OCI-M2 (cell line): ENCODE results near the gene PUS7.
"Not testable (repeated sequence)": the region's sequence is repeated elsewhere in the genome, so short reads cannot be mapped to it uniquely, and the experiment has no call there.

Experiments
- DNase-seq: peaks from one replicate; lab custom pipeline; 2025; ENCODE audit not compliant: unreplicated experiment; lab: John Stamatoyannopoulos, UW

Gene PUS7

DNA sequence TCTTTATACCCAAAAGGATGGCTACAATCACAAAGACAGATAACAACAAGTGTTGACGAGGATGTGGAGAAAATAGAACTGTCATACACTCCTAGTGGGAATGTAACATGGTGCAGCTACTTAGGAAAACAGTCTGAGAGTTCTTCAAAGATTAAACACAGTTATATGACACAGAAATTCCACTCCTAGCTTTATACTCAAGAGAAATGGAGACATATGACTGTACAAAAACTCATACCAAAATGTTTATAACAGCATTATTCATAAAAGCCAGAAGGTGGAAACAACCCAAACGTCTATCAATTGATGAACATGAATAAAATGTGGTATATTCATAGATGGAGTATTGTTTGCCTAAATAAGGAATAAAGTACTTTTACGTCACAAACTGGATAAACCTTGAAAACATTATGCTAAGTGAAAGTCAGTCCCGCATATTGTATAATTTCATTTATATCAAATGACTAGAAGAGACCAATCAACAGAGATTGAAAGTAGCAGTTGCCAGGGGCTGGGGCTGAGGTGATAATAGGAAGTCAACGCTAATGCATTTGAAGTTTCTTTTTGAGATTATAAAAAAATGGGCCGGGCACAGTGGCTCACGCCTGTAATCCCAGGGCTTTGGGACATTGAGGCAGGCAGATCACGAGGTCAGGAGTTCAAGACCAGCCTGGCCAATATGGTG, 71.8 kb downstream of the PUS7 start:
- DNase-seq = no peak

DNA sequence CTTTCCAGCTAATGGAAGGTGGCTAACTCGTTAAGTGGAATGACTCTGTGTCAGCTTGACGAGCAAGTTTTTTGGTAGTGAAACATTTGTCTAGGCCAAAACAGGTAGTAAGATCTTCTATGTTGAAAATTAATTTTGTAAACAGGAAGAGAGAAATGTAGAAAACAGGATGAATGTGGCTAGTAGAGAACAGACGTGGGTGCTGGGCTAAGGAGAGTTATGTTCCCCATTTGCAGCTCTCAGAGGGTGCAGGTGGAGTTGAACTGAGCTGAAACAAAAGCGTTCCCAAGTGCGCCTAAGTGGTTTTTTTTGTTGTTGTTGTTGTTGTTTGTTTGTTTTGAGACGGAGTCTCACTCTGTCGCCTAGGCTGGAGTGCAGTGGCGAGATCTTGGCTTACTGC, 73.9 kb downstream of the PUS7 start:
- DNase-seq = no peak

DNA sequence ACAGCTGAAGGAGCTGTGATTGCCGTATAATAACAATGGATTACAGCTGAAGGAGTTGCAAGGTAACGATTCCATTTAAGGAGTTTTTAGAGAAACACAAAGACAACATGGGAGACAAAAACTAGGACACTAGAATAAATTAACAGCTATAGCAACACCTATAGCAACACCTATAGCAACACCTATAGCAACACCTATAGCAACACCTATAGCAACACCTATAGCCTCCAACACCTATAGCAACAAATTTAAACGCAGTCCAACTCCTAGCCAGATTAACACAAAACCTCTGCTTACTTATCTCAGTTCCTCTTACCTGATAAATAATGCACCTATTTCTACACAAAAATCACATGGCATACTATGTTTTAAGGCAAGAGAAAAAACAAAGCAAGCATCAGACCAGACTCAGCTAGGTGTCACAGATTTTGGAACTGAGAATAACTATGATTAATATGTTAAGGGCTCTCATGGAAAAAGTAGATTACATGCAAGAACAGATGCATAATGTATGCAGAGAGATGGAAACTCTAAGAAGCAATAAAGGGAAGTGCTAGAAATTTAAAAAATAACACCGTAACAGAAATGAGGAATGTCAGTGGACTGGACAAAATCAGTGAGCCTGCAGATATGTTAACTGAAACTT, 77.6 kb downstream of the PUS7 start:
- no peak for DNase-seq

DNA sequence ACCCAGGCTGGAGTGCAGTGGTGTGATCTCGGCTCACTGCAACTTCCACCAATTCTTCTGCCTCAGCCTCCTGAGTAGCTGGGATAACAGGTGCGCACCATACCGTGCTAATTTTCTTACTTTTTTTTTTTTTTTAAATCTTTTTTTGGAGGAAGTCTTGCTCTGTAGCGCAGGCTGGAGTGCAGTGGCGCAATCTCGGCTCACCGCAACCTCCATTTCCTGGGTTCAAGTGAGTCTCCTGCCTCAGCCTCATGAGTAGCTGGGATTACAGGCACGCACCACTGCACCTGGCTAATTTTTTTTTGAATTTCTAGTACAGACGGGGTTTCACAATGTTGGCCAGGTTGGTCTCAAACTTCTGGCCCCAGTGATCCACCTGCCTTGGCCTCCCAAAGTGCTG, 79.9 kb downstream of the PUS7 start:
- DNase-seq = not testable (repeated sequence)

DNA sequence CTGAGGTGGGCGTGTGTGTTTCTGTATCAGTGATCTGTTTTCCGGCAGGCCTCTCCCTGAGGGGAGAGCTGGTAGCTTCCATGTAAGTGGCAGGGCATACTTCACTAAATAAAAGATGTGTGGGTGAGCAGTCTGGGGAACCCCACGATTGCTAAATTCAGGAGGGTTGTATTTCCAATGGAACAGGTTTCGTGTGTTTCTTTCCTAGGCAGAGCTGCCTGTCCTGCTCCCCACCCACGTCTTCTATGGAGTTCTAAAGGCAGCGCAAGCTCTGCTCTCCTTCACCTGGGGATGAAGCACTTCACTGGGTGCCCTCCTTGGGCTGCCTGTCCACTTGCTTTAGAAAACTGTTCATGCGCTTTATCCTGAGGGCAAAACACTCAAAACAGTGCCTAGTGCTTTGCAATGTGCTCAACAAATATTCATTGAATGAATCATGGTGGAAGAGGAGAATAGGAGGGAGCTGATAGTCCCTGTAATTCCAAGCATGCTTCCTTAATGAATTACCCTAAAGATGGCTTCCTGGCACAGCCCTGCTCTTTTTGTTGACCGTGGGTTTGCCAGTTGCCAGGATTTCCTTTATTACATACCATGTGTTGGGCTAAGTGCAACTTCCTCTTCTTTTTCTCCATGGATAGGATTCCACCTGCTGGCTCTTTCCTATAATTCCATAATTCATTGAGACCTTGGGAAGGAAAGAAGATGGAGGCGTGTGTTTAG, 82.7 kb downstream of the PUS7 start:
- DNase-seq = no peak

DNA sequence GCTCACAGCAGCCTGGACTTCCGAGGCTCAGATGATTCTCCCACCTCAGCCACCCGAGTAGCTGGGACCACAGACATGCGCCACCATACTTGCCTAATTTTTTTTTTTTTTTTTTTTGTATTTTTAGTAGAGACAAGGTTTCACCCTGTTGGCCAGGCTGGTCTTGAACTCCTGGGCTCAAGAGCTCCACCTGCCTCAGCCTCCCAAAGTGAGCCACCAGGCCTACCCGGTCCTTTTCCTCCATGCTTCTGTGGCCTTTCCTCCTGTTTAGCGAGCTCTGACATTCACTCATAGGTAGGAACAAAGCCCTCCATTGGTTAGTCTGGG, 83.3 kb downstream of the PUS7 start:
- no peak for DNase-seq

DNA sequence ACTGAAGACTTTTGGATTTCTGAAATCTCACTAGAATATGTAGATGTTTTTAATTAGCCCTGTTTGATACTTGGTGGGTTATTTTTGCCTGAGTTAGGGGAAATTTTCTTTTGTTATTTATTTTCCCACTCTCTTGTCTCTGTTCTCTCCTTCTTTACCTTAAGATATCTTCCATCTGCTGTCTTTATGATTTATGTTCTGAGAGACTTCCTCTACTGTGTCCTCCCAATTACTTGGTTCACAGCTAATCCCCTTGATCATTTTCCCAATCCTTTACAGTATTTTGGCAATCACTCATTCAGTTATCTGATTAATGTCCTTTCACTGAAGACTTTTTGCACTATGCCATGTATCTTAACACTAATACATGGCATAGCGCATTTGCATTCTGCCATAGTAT, 83.8 kb downstream of the PUS7 start:
- no peak for DNase-seq

DNA sequence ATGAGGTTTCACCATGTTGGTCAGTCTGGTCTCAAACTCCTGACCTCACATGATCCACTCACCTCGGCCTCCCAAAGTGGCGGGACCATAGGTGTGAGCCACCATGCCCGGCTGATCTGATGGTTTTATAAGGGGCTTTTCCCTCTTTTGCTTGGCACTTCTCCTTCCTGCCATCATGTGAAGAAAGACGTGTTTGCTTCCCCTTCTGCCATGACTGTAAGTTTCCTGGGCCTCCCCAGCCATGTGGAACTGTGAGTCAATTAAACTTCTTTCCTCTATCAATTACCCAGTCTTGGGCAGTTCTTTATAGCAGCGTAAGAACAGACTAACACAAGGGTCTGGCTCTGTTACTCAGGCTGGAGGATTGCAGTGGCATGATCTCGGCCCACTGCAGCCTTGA, 84.7 kb downstream of the PUS7 start:
- DNase-seq = not testable (repeated sequence)

DNA sequence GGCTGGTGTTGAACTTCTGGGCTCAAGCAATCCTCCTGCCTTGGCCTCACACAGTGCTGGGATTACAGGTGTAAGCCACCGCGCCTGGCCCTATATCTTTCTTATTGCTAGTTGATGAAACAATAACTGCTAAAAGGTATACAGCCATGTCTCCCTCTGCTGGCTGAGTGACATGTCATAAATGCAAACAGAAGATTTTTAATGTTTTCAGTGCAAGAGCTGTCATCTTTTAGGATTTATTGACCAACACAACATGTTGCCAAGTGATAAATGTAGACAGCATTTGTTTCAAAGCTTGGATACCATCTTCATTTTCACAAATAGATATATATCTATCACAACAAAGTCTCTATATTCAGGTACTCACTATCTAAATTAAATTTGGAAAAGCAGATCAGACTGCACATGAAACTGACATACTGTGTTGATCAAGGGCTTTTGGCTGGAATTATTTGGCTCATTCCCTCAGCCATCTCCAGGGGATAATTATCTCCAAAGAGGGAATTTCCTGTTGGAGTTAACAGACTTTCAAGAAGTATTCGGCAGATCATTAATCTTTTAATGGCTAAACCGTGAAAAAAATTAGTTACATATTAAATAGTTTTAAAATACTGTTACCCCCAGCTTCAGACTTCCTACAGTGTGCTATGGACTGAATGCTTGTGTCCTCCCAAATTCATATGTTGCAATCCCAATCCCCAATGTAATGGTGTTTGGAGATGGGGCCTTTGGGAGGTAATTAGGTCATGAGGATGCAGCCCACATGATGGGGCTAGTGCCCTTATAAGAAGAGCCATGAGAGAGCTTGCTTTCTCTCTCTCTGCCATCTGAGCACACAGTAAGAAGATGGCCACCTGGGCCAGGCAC, 92.1 kb downstream of the PUS7 start:
- DNase-seq = peak; percentile 26

DNA sequence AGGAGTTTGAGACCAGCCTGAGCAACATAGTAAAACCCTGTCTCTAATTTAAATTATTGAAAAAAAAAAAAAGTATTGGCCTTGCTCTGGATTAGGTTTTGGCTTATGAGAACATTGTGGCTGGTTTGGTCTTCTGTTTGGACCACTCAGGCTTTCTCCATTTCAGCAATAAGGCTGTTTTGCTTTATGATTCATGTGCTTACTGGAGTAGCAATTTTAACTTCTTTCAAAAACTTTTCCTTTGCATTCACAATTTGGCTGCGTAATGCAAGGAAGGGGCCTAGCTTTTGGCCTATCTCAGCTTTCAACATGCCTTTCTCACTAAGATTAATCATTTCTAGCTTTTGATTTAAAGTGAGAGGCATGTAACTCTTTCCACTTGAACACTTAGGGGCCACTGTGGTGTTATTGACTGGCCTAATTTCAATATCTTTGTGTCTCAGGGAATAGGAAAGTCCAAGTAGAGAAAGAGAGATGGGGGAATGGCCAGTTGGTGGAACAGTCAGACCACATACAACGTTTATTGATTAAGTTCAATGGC, 95.4 kb downstream of the PUS7 start:
- no peak for DNase-seq

DNA sequence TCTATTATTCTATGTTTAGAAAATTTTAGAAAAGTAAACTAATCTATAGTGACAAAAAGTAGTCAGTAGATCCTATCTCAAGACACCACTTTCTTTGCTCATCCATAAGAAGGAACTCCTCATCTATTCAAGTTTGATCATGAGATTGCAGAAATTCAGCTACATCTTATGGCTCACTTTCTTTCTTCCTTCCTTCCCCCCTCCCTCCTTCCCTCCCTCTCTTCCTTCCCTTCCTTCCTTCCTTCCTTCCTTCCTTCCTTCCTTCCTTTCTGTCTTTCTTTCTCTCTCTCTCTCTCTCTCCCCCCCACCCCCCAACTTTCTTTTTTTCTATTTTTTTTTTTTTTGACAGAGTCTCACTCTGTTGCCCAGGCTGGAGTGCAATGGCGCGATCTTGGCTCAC, 98.1 kb downstream of the PUS7 start:
- DNase-seq = no peak

DNA sequence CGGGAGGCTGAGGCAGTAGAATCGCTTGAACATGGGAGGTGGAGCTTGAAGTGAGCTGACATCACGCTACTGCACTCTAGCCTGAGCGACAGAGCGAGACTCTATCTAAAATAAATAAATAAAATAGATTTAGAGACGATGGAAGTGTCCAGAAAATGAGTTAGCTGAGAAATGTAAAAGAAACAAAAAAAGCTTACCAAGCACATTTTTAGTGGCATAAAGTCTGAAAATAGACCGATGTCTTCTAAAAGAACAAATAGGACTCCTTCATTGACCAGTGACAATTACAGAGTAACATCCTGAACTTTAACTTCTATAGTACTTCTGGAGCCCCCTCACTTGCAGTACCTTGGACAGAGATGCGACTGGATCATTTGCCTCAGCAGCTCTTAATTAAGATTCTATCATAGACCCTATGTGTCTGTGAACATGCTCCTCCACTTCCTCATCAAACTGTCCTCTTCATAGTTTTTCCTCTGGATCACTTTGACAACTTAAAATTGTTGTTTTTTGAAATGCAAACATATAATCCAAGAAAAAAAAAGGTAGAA, 108.1 kb downstream of the PUS7 start:
- DNase-seq = no peak

DNA sequence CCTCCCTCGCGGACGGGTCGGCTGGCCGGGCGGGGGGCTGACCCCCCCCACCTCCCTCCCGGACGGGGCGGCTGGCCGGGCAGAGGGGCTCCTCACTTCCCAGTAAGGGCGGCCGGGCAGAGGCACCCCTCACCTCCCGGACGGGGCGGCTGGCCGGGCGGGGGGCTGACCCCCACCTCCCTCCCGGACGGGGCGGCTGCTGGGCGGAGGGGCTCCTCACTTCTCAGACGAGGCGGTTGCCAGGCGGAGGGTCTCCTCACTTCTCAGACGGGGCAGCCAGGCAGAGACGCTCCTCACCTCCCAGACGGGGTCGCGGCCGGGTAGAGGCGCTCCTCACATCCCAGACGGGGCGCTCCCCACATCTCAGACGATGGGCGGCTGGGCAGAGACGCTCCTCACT, 111.3 kb downstream of the PUS7 start:
- not testable (repeated sequence) for DNase-seq

DNA sequence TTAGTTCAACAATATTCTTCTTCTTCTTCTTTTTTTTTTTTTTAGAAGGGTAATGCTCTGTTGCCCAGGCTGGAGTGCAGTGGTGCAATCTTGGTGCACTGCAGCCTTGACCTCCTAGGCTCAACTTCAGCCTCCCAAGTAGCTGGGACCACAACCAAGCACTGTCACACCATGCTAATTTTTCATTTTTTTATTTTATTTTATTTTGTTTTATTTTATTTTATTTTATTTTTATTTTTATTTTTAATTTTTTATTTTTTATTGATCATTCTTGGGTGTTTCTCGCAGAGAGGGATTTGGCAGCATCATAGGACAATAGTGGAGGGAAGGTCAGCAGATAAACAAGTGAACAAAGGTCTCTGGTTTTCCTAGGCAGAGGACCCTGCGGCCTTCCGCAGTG, 112.3 kb downstream of the PUS7 start:
- DNase-seq = not testable (repeated sequence)

DNA sequence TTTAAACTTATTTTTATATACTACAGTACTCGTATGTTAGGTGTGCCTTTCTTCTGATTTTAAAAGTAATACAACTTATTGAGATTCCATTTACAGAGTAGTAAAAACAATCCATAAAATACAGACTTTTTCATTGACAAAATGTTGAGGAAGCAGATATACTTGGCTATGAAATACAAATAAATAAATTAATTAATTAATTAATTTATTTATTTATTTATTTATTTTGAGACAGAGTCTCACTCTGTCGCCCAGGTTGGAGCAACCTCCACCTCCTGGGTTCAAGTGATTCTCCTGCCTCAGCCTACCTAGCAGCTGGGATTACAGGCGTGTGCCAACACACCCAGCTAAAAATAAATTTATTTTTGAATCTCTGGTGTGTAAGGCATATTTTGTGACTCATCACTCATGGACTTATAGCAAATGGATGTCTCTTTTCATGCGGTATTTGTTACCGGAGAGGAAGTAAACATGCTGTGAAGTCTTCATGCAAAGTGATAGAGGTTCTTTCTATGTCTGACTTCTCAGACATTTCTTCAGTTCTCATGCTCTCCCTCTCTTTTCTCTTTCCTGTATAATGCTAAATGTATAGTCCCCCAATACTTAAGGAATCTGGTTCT, 113.2 kb downstream of the PUS7 start:
- DNase-seq = no peak
